HUES48 (cell line): ENCODE data around the gene RCOR1.
"Not testable (repeated sequence)": the region's sequence is repeated elsewhere in the genome, so short reads cannot be mapped to it uniquely, and the experiment has no call there.

Experiments
- H3K27ac ChIP-seq: one replicate; pipeline ENCODE4 v1.7.0; 2013; ENCODE audit warnings: low read depth, low read length, inconsistent platforms
- H3K27me3 ChIP-seq: 2 replicates; pipeline ENCODE4 v1.6.1; 2013; ENCODE audit warnings: mild to moderate bottlenecking, low read length; ENCODE audit not compliant: control insufficient read depth, insufficient read depth
- H3K36me3 ChIP-seq: 2 replicates; pipeline ENCODE4 v1.6.1; 2013; ENCODE audit warnings: low read length; ENCODE audit not compliant: control insufficient read depth, insufficient read depth
- H3K4me1 ChIP-seq: 2 replicates; pipeline ENCODE4 v1.6.1; 2013; ENCODE audit warnings: mild to moderate bottlenecking, low read length; ENCODE audit not compliant: control insufficient read depth, insufficient read depth
- H3K4me3 ChIP-seq: 2 replicates; pipeline ENCODE4 v1.5.1; 2013; ENCODE audit warnings: mild to moderate bottlenecking, low read depth, low read length
- H3K9ac ChIP-seq: 2 replicates; pipeline ENCODE4 v1.6.1; 2013; ENCODE audit warnings: mild to moderate bottlenecking, low read depth, low read length, moderate library complexity
- H3K9me3 ChIP-seq: 2 replicates; pipeline ENCODE4 v1.6.1; 2013; ENCODE audit warnings: low read length; ENCODE audit not compliant: control insufficient read depth, insufficient read depth

RCOR1 gene

GRCh38 chr14:102619012-102619411 lies 26.6 kb downstream of the RCOR1 start:
- H3K36me3 ChIP-seq, H3K9me3 ChIP-seq, H3K27ac ChIP-seq, H3K4me3 ChIP-seq, H3K9ac ChIP-seq, H3K27me3 ChIP-seq: not testable (repeated sequence)
- H3K4me1 ChIP-seq, result peaks cover 17% of the 10 kb centered on the region

DNA sequence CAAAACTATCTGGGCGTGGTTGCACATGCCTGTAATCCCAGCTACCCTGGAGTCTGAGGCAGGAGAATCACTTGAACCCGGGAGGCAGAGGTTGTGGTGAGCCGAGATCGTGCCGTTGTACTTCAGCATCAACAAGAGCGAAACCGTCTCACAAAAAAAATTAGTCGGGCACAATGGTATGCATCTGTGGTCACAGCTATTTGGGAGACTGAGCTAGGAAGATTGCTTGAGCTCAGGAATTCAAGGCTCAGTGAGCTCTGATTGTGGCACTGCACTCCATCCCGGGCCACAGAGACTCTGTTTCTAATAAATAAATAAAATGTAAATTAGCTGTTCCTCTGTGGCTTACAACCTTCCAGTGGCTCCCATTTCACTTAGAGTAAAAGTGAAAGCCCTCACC lies 28.0 kb downstream of the RCOR1 start:
- H3K4me1 ChIP-seq, result peaks cover 17% of the 10 kb centered on the region
- no peak overlapping the region for H3K4me3 ChIP-seq
- no peaks in the 10 kb centered on the region for H3K9me3 ChIP-seq
- H3K36me3 ChIP-seq, result no peaks in the 10 kb centered on the region
- no peak overlapping the region for H3K9ac ChIP-seq
- no peaks in the 10 kb centered on the region for H3K27me3 ChIP-seq
- no peak overlapping the region for H3K27ac ChIP-seq

DNA sequence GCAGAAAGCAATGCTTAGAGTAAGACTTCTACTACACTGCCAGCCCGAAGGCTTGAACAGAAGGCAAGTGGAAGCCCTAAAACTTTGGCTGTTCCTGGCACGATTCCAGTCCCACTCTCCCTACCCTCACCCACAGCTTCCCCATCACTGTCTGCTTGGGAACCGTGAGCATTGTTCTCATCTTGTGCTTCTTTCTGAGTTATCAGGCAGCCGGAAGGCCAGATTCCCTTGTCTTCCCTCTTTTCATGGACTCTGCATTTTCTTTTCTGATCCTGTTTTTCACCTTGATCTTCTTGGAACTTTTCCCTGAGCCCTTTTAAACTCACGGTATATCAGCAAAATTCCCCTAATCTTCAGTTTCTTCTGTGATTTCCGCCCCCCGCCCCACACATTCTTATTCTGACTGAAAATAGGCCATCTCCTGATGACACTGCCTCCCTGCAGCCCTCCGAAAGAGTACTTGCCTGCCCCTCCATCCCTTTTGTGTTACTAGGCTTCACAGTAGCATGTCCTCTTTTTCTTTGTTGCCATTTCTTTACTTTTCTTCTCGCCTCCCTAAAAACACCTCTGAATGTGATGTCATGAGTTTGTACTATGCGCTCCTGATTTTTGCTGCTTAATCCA lies 29.9 kb downstream of the RCOR1 start:
- Histone ChIP-seq H3K9ac (no peak overlapping the region; the same call in 1 of the 2 replicates), H3K36me3 (no peaks in the 10 kb centered on the region), H3K4me1 (peaks cover 17% of the 10 kb centered on the region), H3K27me3 (no peaks in the 10 kb centered on the region), H3K27ac (peak overlapping the region; percentile 78), H3K9me3 (no peaks in the 10 kb centered on the region), H3K4me3 (no peak overlapping the region)

DNA sequence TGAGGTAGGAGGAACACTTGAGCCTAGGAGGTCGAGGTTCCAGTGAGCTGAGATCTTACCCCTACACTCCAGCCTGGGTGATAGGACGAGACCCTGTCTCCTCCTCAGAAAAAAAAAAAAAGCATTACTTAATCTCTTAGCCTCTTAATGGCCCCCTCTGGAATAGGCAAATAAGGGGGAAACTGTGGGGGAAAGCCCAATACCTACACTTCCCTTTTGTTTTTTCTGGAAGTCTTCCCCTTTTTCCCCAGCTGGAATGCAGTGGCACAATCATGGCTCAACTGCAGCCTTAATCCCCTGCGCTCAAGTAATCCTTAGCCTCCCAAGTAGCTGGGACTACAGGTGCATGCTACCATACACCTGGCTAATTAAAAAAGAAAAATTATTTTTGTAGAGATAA lies 32.2 kb downstream of the RCOR1 start:
- Histone ChIP-seq H3K36me3 (no peaks in the 10 kb centered on the region), H3K27me3 (no peaks in the 10 kb centered on the region), H3K9ac (no peak overlapping the region), H3K27ac (no peak overlapping the region), H3K4me1 (peaks cover 25% of the 10 kb centered on the region), H3K4me3 (no peak overlapping the region), H3K9me3 (no peaks in the 10 kb centered on the region)

GRCh38 chr14:102625564-102626296 lies 33.3 kb downstream of the RCOR1 start:
- no peak overlapping the region for H3K4me3 ChIP-seq
- H3K9me3 ChIP-seq, result no peaks in the 10 kb centered on the region
- peaks cover 36% of the 10 kb centered on the region for H3K4me1 ChIP-seq
- no peaks in the 10 kb centered on the region for H3K27me3 ChIP-seq
- no peak overlapping the region for H3K27ac ChIP-seq
- H3K36me3 ChIP-seq, result no peaks in the 10 kb centered on the region
- H3K9ac ChIP-seq, result no peak overlapping the region

DNA sequence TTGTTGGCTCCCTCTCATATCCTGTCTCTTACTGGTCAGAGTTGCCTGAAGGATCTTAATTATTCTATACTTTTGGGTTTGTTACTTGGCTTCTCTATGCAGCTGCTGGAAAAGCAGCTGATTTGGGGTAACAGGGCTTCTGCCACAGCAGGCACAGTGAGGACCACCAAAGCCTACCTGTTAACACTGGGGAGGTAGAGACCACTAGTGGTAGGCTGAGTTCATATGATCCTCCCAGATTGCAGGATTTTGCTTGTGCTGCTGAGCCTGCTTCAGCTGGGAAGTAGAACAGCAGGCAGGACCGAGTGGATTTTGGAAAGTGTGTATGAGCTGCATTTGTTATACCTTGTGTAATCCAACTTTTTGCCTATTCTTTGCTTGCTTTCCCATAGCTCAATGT lies 34.1 kb downstream of the RCOR1 start:
- H3K27ac ChIP-seq, result no peak overlapping the region
- H3K36me3 ChIP-seq, result no peaks in the 10 kb centered on the region
- H3K4me3 ChIP-seq, result no peak overlapping the region
- no peaks in the 10 kb centered on the region for H3K9me3 ChIP-seq
- H3K4me1 ChIP-seq, result peaks cover 35% of the 10 kb centered on the region
- H3K9ac ChIP-seq, result no peak overlapping the region
- H3K27me3 ChIP-seq, result no peaks in the 10 kb centered on the region

DNA sequence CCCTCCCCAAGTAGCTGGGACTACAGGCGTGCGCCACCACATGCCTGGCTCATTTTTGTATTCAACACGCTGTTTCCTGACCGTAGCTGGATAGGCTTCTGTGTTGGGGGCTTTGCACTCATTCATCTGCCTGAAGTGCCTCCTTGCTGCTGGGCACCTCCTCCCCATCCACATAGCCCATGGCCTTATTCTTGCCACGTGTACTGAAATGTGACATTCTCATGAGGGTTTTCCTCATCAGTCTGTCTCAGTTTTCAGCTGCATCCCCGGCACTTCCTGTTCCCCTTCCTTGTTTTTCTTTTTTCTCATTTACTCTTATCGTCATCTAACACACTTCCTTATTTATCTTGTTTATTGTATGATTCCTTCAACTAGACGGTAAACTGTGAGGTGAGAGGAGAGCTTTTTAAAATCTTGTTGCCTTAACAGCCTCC lies 36.6 kb downstream of the RCOR1 start:
- Histone ChIP-seq H3K27ac (no peak overlapping the region), H3K4me3 (no peak overlapping the region), H3K27me3 (no peaks in the 10 kb centered on the region), H3K36me3 (no peaks in the 10 kb centered on the region), H3K9ac (no peak overlapping the region), H3K9me3 (no peaks in the 10 kb centered on the region), H3K4me1 (peaks cover 22% of the 10 kb centered on the region)

GRCh38 chr14:102629808-102630350 lies 37.4 kb downstream of the RCOR1 start:
- no peak overlapping the region for H3K4me3 ChIP-seq
- H3K36me3 ChIP-seq, result no peaks in the 10 kb centered on the region
- peaks cover 22% of the 10 kb centered on the region for H3K4me1 ChIP-seq
- H3K9me3 ChIP-seq, result no peaks in the 10 kb centered on the region
- peak overlapping the region; percentile 43 for H3K27ac ChIP-seq
- no peak overlapping the region; the same call in 1 of the 2 replicates for H3K9ac ChIP-seq
- no peaks in the 10 kb centered on the region for H3K27me3 ChIP-seq

DNA sequence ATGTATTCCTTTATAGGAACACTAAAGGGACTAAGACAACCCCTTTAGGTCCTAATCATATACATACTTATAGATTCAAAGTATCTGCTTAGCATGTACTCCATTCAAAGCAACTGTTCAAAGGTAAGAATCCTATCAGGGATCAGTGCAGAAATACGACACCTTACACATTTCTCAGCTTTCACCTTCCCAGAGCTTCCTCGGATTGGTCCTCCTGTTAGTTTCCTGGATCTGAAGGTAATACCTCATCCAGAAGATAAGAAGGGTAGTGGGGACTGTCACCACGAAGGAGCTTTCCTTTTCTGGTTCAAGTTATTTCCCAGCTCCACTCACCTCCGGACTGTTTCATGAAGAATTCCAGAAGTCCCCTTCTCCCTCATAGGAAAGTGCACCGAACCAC lies 38.0 kb downstream of the RCOR1 start:
- H3K4me1 ChIP-seq, result peaks cover 22% of the 10 kb centered on the region
- H3K9ac ChIP-seq, result no peak overlapping the region; the same call in 1 of the 2 replicates
- H3K27ac ChIP-seq, result peak overlapping the region; percentile 43

DNA sequence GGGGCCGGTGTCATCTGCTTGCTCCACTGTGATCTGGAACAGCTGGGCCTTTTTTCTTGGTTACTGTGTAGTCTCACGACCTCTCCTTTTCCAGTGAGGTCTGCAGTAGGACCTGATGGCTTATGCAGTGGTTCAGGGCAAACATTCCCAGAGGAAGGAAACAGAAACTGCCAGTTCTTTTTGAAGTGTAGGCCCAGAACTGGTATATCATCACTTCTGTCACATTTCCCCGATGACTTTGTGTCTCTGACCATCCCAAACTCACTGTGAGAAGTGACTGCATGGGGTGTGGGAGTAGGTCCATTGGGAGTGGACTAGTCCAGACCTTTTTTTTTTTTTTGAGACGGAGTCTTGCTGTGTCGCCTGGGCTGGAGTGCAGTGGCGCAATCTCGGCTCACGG lies 38.4 kb downstream of the RCOR1 start:
- no peaks in the 10 kb centered on the region for H3K36me3 ChIP-seq
- H3K9me3 ChIP-seq, result no peaks in the 10 kb centered on the region
- no peak overlapping the region for H3K9ac ChIP-seq
- no peak overlapping the region for H3K4me3 ChIP-seq
- peaks cover 22% of the 10 kb centered on the region for H3K4me1 ChIP-seq
- H3K27me3 ChIP-seq, result no peaks in the 10 kb centered on the region
- H3K27ac ChIP-seq, result peak overlapping the region; percentile 43

More for the DNA sequence above, 38.0 kb downstream of the RCOR1 start:
- Histone ChIP-seq H3K27me3 (no peaks in the 10 kb centered on the region), H3K36me3 (no peaks in the 10 kb centered on the region), H3K4me3 (no peak overlapping the region), H3K9me3 (no peaks in the 10 kb centered on the region)

GRCh38 chr14:102633906-102634595 lies 41.6 kb downstream of the RCOR1 start:
- no peaks in the 10 kb centered on the region for H3K27me3 ChIP-seq
- H3K36me3 ChIP-seq, result no peaks in the 10 kb centered on the region
- H3K27ac ChIP-seq, result no peak overlapping the region
- H3K9ac ChIP-seq, result no peak overlapping the region
- no peak overlapping the region for H3K4me3 ChIP-seq
- no peaks in the 10 kb centered on the region for H3K9me3 ChIP-seq
- H3K4me1 ChIP-seq, result peaks cover 19% of the 10 kb centered on the region
